Smooth muscle cell (in vitro differentiated cells): ENCODE results near the gene NUDT6. TPM values are rescaled to one million over a fixed set of nuclear protein-coding genes. Genes with fewer than 3 reads are reported as not detected.
A peak's percentile ranks its signal among the peaks of the same experiment; 100 is the strongest.

Experiments used
- DNase-seq: peaks from one replicate; lab custom pipeline; 2025; ENCODE audit not compliant: unreplicated experiment; lab: John Stamatoyannopoulos, UW
- H2AFZ ChIP-seq: fragments of 200-600 bp; sonication (generic); 2 replicates; pipeline ENCODE4 v1.6.0; 2016; ENCODE audit warnings: antibody characterized with exemption, low read depth, mild to moderate bottlenecking
- H3F3A ChIP-seq: fragments of 200-600 bp; sonication (generic); 2 replicates; pipeline ENCODE4 v1.6.0; 2017; ENCODE audit warnings: antibody characterized with exemption, low read depth
- H3K27ac ChIP-seq: fragments of 200-600 bp; sonication (generic); 2 replicates; pipeline ENCODE4 v1.5.1; 2016; ENCODE audit warnings: low read depth, mild to moderate bottlenecking
- H3K27me3 ChIP-seq: fragments of 200-600 bp; sonication (generic); 2 replicates; pipeline ENCODE4 v1.6.1; 2016; ENCODE audit warnings: low read depth, mild to moderate bottlenecking
- H3K36me3 ChIP-seq: fragments of 200-600 bp; sonication (generic); 2 replicates; pipeline ENCODE4 v1.5.1; 2016; ENCODE audit warnings: low read depth
- H3K4me1 ChIP-seq: fragments of 200-600 bp; sonication (generic); 2 replicates; pipeline ENCODE4 v1.5.1; 2016; ENCODE audit warnings: low read depth
- H3K4me2 ChIP-seq: fragments of 200-600 bp; sonication (generic); 2 replicates; pipeline ENCODE4 v1.6.0; 2016; ENCODE audit warnings: mild to moderate bottlenecking
- H3K4me3 ChIP-seq: fragments of 200-600 bp; sonication (generic); 2 replicates; pipeline ENCODE4 v1.5.1; 2016; ENCODE audit warnings: mild to moderate bottlenecking
- H3K79me2 ChIP-seq: fragments of 200-600 bp; sonication (generic); 2 replicates; pipeline ENCODE4 v1.6.0; 2016; ENCODE audit warnings: low read depth, mild to moderate bottlenecking
- H3K9ac ChIP-seq: fragments of 200-600 bp; sonication (generic); 2 replicates; pipeline ENCODE4 v1.6.0; 2016; ENCODE audit warnings: low read depth
- H3K9me3 ChIP-seq: fragments of 200-600 bp; sonication (generic); replicated peaks from 2 replicates; pipeline ENCODE4 v1.5.1; 2016; ENCODE audit warnings: low read depth
- H4K20me1 ChIP-seq: fragments of 200-600 bp; sonication (generic); 2 replicates; pipeline ENCODE4 v1.6.0; 2016; ENCODE audit warnings: low read depth
- WGBS: methylation state at CpG from one replicate; pipeline ENCODE4 v1.1.7; 2016; ENCODE audit warnings: low lambda C conversion rate; 5-methylcytosine and 5-hydroxymethylcytosine counted together
- polyA plus RNA-seq: library from polyadenylated mRNA; unstranded; fragments of >200 nt; fragmentation: Nextera tagmentation; extraction: Ambion mirVana; gene quantifications from 2 replicates; pipeline ENCODE4 v1.2.1, GENCODE V29; 2016
- total RNA-seq: library from RNA; depleted of rRNA; stranded (reverse); fragments of >200 nt; gene quantifications from 2 replicates; pipeline ENCODE4 v1.2.3, GENCODE V29; 2014
- TF ChIP-seq, protein P1 (sequence below): fragments of 200-600 bp; sonication (generic); IDR thresholded peaks from 2 replicates; pipeline ENCODE4 v1.5.1; 2017; ENCODE audit warnings: borderline replicate concordance, mild to moderate bottlenecking, antibody characterized with exemption; ENCODE audit not compliant: insufficient read depth, poor library complexity, severe bottlenecking

Gene NUDT6
- total and polyA plus RNA-seq, 2 experiments from 2014 or later = 4.1 to 7.0 TPM

DNA sequence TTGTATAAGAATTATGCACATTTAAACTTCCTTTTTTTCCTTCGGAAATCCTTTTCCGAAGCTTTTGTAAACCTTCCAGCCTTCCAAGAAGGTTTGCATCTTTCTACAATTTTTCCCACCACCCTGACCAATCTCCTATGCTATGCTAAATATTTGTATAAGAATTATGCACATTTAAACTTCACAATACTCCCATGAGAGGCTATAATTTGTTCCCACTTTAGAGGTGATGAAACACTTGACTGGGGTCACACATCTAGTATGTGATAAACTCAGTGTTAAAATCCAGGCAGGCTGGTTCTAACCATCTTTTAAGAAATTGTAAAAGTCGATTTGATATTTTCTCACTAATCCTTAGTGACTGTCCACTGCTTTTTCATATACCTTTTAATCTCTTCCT lies 22.1 kb downstream of the NUDT6 start:
- Histone ChIP-seq H3K36me3 (no peaks in the 10 kb centered on the region), H3K27ac (peak overlapping the region; percentile 82), H3K9ac (no peak overlapping the region), H3K4me1 (peaks cover 37% of the 10 kb centered on the region), H3K79me2 (no peaks in the 10 kb centered on the region), H3K27me3 (no peaks in the 10 kb centered on the region), H3K4me2 (peak overlapping the region; percentile 74), H3K4me3 (no peak overlapping the region), H3K9me3 (no peaks in the 10 kb centered on the region), H2AFZ (no peak overlapping the region), H4K20me1 (no peaks in the 10 kb centered on the region), H3F3A (peaks cover 23% of the 10 kb centered on the region)
- TF ChIP-seq, protein P1, sequence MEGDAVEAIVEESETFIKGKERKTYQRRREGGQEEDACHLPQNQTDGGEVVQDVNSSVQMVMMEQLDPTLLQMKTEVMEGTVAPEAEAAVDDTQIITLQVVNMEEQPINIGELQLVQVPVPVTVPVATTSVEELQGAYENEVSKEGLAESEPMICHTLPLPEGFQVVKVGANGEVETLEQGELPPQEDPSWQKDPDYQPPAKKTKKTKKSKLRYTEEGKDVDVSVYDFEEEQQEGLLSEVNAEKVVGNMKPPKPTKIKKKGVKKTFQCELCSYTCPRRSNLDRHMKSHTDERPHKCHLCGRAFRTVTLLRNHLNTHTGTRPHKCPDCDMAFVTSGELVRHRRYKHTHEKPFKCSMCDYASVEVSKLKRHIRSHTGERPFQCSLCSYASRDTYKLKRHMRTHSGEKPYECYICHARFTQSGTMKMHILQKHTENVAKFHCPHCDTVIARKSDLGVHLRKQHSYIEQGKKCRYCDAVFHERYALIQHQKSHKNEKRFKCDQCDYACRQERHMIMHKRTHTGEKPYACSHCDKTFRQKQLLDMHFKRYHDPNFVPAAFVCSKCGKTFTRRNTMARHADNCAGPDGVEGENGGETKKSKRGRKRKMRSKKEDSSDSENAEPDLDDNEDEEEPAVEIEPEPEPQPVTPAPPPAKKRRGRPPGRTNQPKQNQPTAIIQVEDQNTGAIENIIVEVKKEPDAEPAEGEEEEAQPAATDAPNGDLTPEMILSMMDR = no peak
- DNase-seq = no peak
- WGBS = 42% methylated on average over 3 of the region's 3 CpGs

DNA sequence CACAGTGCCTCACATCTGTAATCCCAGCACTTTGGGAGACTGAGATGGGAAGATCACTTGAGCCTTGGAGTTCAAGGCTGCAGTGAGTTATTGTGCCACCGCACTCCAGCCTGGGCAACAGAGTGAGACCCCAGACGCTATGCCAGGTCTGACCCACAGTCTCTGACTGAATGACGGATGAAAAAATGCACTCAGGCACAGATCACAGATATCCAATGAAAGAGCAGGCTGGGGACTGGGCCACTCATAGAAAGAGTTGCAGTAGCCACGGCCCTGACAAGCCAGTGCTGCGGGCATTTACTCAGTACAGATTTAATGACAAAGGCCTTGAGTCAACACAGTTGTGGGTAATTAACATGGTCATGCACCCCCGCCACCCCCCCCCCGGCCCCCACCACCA lies 22.7 kb downstream of the NUDT6 start:
- H3K4me1 ChIP-seq = peaks cover 37% of the 10 kb centered on the region
- peaks cover 23% of the 10 kb centered on the region for H3F3A ChIP-seq
- no peak overlapping the region for H3K4me3 ChIP-seq
- no peaks in the 10 kb centered on the region for H3K36me3 ChIP-seq
- no peaks in the 10 kb centered on the region for H4K20me1 ChIP-seq
- no peaks in the 10 kb centered on the region for H3K9me3 ChIP-seq
- TF ChIP-seq, protein P1 = no peak
- WGBS = 82% methylated on average over 7 of the region's 7 CpGs
- no peak overlapping the region for H3K9ac ChIP-seq
- H3K27me3 ChIP-seq = no peaks in the 10 kb centered on the region
- no peak overlapping the region for H2AFZ ChIP-seq
- H3K4me2 ChIP-seq = peak overlapping the region; percentile 16
- peak overlapping the region; percentile 54 for H3K27ac ChIP-seq
- no peaks in the 10 kb centered on the region for H3K79me2 ChIP-seq
- no peak for DNase-seq

DNA sequence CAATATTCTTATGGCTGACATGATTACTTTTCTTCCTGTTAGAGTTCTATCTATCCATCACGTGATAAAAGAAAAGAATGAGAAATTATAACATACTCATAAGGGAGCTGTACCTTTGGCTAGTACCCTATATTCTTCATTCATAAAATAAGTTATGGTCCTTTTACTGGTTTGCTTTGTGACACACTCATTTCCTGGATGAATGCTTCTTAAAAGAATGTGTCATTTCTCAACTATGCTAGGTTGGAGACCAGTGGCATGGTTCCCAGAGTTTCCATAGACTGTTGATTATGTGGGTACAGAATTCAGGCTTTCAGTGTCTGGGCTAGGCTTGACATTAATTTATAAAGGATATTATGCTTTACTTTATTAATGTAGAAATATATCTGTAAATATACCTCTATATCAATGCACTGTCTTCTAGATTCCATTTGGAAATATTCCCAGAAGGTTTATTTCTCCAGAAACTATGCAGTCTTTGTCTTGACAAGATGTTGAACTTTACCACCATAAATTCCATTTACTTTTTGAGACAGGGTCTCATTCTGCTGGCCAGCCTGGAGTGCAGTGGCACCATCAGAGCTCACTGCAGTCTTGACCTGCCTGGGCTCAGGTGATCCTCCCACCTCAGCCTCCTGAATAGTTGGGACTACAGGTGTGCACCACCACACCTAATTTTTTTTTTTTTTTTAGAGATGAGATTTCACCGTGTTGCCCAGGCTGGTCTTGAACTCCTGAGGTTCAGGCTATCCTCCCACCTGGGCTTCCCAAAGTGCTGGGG lies 23.8 kb downstream of the NUDT6 start:
- peaks cover 29% of the 10 kb centered on the region for H3K4me1 ChIP-seq
- H3K4me2 ChIP-seq = peak overlapping the region; percentile 68
- DNase-seq = no peak
- H3K9ac ChIP-seq = no peak overlapping the region
- H3K79me2 ChIP-seq = no peaks in the 10 kb centered on the region
- TF ChIP-seq, protein P1 = no peak
- 97% methylated on average over 2 of the region's 2 CpGs for WGBS
- H3K4me3 ChIP-seq = no peak overlapping the region
- no peaks in the 10 kb centered on the region for H3K27me3 ChIP-seq
- H3K36me3 ChIP-seq = no peaks in the 10 kb centered on the region
- H3K27ac ChIP-seq = peak overlapping the region; percentile 54
- H4K20me1 ChIP-seq = no peaks in the 10 kb centered on the region
- H3K9me3 ChIP-seq = no peaks in the 10 kb centered on the region
- no peak overlapping the region for H2AFZ ChIP-seq
- peaks cover 22% of the 10 kb centered on the region for H3F3A ChIP-seq

DNA sequence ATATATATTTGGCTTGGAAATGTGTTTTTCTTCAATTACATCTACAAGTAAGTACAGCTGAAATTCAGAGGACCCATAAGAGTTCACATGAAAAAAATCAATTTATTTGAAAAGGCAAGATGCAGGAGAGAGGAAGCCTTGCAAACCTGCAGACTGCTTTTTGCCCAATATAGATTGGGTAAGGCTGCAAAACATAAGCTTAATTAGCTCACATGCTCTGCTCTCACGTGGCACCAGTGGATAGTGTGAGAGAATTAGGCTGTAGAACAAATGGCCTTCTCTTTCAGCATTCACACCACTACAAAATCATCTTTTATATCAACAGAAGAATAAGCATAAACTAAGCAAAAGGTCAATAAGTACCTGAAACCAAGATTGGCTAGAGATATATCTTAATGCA lies 26.1 kb downstream of the NUDT6 start:
- H3K4me2 ChIP-seq = no peak overlapping the region
- WGBS = 95% methylated on average over 1 of the region's 1 CpG
- no peak overlapping the region for H3K4me3 ChIP-seq
- no peaks in the 10 kb centered on the region for H3K79me2 ChIP-seq
- TF ChIP-seq, protein P1 = no peak
- H3K27me3 ChIP-seq = no peaks in the 10 kb centered on the region
- H3K36me3 ChIP-seq = no peaks in the 10 kb centered on the region
- H4K20me1 ChIP-seq = no peaks in the 10 kb centered on the region
- H3K9ac ChIP-seq = peak overlapping the region; percentile 13
- H3F3A ChIP-seq = peaks cover 6% of the 10 kb centered on the region
- peaks cover 14% of the 10 kb centered on the region for H3K4me1 ChIP-seq
- no peaks in the 10 kb centered on the region for H3K9me3 ChIP-seq
- H2AFZ ChIP-seq = no peak overlapping the region
- no peak for DNase-seq
- peak overlapping the region; percentile 10 for H3K27ac ChIP-seq
